ENCODE data around the gene AURKB. TPM values are rescaled to one million over a fixed set of nuclear protein-coding genes. Genes with fewer than 3 reads are reported as not detected.
A peak's percentile ranks its signal among the peaks of the same experiment; 100 is the strongest.

Gene AURKB
- total RNA-seq, 2 donors from 2014 or later, result 90.5 to 122 TPM

DNA sequence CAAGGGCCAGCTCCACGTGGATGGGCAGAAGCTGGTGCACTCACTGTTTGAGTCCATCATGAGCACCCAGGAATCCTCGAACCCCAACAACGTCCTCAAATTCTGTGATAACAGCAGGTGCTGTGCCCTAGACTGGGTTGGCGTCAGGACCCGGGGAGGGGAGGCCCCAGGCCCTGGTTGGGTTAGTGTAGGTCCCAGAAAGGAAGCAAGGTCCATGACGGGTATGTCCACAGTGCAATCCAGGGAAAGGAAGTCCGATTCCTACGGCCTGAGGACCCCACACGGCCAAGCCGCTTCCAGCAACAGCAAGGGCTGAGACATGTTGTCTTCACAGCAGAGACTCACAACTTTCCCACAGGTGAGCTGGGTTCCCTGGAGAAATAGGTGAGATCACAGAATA lies 45.9 kb upstream of the AURKB start:
- Histone ChIP-seq H3K36me3 (ENCODE audit: control insufficient read depth, insufficient read depth, low read length) (peaks cover 61% of the 10 kb centered on the region), H3K4me1 (ENCODE audit: control insufficient read depth, insufficient read depth, low read length) (no peaks in the 10 kb centered on the region)
- H3K36me3 Mint-ChIP-seq (ENCODE audit: low read depth), result peaks cover 62% of the 10 kb centered on the region

DNA sequence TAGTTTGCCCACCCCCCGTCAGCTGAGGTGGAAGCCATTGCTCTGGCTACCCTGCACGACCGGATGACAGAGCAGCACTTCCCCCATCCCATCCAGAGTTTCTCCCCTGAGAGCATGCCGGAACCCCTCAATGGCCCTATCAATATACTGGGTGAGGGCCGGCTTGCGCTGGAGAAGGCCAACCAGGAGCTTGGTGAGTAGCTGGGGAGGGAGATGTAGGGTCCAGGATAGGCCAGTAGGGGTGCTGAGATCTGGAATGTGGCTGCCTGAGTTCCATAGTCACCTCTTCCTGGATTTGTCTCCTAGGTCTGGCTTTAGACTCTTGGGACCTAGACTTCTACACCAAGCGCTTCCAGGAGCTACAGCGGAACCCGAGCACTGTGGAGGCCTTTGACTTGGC lies 45.1 kb upstream of the AURKB start:
- Histone ChIP-seq H3K36me3 (ENCODE audit: control insufficient read depth, insufficient read depth, low read length) (peaks cover 54% of the 10 kb centered on the region), H3K4me3 (ENCODE audit: low read length) (no peak overlapping the region), H3K4me1 (ENCODE audit: control insufficient read depth, insufficient read depth, low read length) (no peaks in the 10 kb centered on the region), H3K27me3 (ENCODE audit: control insufficient read depth, insufficient read depth, low read length, poor library complexity, severe bottlenecking) (no peaks in the 10 kb centered on the region), H3K27ac (ENCODE audit: low read depth, low read length) (no peak overlapping the region), H3K9me3 (ENCODE audit: control insufficient read depth, low read length) (peaks cover 7% of the 10 kb centered on the region), H3K9ac (ENCODE audit: extremely low read depth, low read length, poor library complexity, severe bottlenecking) (no peak overlapping the region)
- Mint-ChIP-seq H3K4me1 (no peaks in the 10 kb centered on the region), H3K36me3 (ENCODE audit: low read depth) (peaks cover 55% of the 10 kb centered on the region), H3K9me3 (no peaks in the 10 kb centered on the region), H3K27me3 (ENCODE audit: insufficient read depth) (no peaks in the 10 kb centered on the region), H3K4me3 (no peak overlapping the region), H3K27ac (peak overlapping the region; percentile 72)
- DNase-seq, result peak; percentile 79
- TF ChIP-seq, protein P1, sequence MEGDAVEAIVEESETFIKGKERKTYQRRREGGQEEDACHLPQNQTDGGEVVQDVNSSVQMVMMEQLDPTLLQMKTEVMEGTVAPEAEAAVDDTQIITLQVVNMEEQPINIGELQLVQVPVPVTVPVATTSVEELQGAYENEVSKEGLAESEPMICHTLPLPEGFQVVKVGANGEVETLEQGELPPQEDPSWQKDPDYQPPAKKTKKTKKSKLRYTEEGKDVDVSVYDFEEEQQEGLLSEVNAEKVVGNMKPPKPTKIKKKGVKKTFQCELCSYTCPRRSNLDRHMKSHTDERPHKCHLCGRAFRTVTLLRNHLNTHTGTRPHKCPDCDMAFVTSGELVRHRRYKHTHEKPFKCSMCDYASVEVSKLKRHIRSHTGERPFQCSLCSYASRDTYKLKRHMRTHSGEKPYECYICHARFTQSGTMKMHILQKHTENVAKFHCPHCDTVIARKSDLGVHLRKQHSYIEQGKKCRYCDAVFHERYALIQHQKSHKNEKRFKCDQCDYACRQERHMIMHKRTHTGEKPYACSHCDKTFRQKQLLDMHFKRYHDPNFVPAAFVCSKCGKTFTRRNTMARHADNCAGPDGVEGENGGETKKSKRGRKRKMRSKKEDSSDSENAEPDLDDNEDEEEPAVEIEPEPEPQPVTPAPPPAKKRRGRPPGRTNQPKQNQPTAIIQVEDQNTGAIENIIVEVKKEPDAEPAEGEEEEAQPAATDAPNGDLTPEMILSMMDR (conservative IDR thresholded peaks at IDR 0.05), result peak; percentile 56
- WGBS, 2 experiments (ENCODE audit: insufficient coverage in 1 of 2, insufficient read length in 1 of 2), result 93 to 97% methylated on average over 5 to 9 of the region's 9 CpGs

More for the DNA sequence above, 45.9 kb upstream of the AURKB start:
- Histone ChIP-seq H3K4me3 (ENCODE audit: low read length) (no peak overlapping the region), H3K27ac (ENCODE audit: low read depth, low read length) (no peak overlapping the region), H3K27me3 (ENCODE audit: control insufficient read depth, insufficient read depth, low read length, poor library complexity, severe bottlenecking) (no peaks in the 10 kb centered on the region), H3K9me3 (ENCODE audit: control insufficient read depth, low read length) (peaks cover 7% of the 10 kb centered on the region), H3K9ac (ENCODE audit: extremely low read depth, low read length, poor library complexity, severe bottlenecking) (no peak overlapping the region)
- TF ChIP-seq, protein P1 (conservative IDR thresholded peaks at IDR 0.05), result no peak
- WGBS, 2 experiments (ENCODE audit: insufficient coverage in 1 of 2, insufficient read length in 1 of 2), result 90 to 94% methylated on average over 4 to 10 of the region's 10 CpGs
- no peaks in the 10 kb centered on the region for H3K4me1 Mint-ChIP-seq
- no peaks in the 10 kb centered on the region for H3K27me3 Mint-ChIP-seq (ENCODE audit: insufficient read depth)
- H3K9me3 Mint-ChIP-seq, result no peaks in the 10 kb centered on the region
- DNase-seq, result no peak
- H3K27ac Mint-ChIP-seq, result no peak overlapping the region
- H3K4me3 Mint-ChIP-seq, result no peak overlapping the region

DNA sequence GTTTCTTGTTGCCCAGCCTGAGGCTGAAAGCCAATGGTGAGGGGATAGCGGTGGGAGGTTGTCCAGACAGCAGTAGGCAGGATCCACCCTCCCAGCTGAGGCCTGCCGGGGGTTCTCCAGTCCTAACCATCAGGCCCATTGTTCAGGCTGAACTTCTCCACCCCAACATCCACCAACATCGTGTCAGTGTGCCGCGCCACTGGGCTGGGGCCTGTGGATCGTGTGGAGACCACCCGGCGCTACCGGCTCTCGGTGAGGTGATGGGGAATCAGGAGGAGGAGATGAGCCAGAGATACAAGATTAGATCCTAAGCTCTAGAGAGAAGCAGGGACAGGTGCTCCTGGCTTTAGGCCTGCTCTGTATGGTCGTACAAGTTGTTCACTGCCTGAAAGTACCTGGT lies 44.5 kb upstream of the AURKB start:
- Mint-ChIP-seq H3K36me3 (ENCODE audit: low read depth) (peaks cover 50% of the 10 kb centered on the region), H3K9me3 (no peaks in the 10 kb centered on the region), H3K27ac (no peak overlapping the region), H3K4me1 (peaks cover 6% of the 10 kb centered on the region), H3K27me3 (ENCODE audit: insufficient read depth) (no peaks in the 10 kb centered on the region), H3K4me3 (no peak overlapping the region)
- Histone ChIP-seq H3K36me3 (ENCODE audit: control insufficient read depth, insufficient read depth, low read length) (peaks cover 48% of the 10 kb centered on the region), H3K4me3 (ENCODE audit: low read length) (no peak overlapping the region), H3K27me3 (ENCODE audit: control insufficient read depth, insufficient read depth, low read length, poor library complexity, severe bottlenecking) (no peaks in the 10 kb centered on the region), H3K9me3 (ENCODE audit: control insufficient read depth, low read length) (peaks cover under 1% of the 10 kb centered on the region), H3K27ac (ENCODE audit: low read depth, low read length) (no peak overlapping the region), H3K4me1 (ENCODE audit: control insufficient read depth, insufficient read depth, low read length) (no peaks in the 10 kb centered on the region), H3K9ac (ENCODE audit: extremely low read depth, low read length, poor library complexity, severe bottlenecking) (no peak overlapping the region)
- TF ChIP-seq, protein P1 (conservative IDR thresholded peaks at IDR 0.05), result no peak
- 95 to 98% methylated on average over 6 to 11 of the region's 11 CpGs for WGBS, 2 experiments (ENCODE audit: insufficient coverage in 1 of 2, insufficient read length in 1 of 2)
- DNase-seq, result no peak
